Hematopoietic multipotent progenitor cell (in vitro differentiated cells): ENCODE measurements around the gene ATP13A2. TPM values are rescaled to one million over a fixed set of nuclear protein-coding genes. Genes with fewer than 3 reads are reported as not detected.

Experiments
- DNase-seq, 3 donors: peaks; one replicate each; pipeline ENCODE4 v3.0.0-alpha.2; 2011 to 2015; ENCODE audit warnings: low read depth in 2 of 3, low spot score in 2 of 3
- total RNA-seq: library from RNA; depleted of rRNA; stranded (reverse); fragments of >200 nt; gene quantifications from one replicate; pipeline ENCODE4 v1.2.3, GENCODE V29; 2012

ATP13A2 gene
- total RNA-seq = 63.3 TPM

GRCh38 chr1:17011439-17012307 is at the start of gene ATP13A2:
ATP13A2 (minus strand) TSS chr1:17011928; CDS start chr1:17011738, 190 bp downstream.
- peak; percentile 67 to 71 (median 71) for DNase-seq

GRCh38 chr1:17061486-17061885 is 49.8 kb upstream of the ATP13A2 start:
- no peak for DNase-seq

GRCh38 chr1:17060306-17060749 is 48.6 kb upstream of the ATP13A2 start:
- no peak for DNase-seq

- DNase-seq = peak in 2 of 3 donors; percentile 66 to 77
Observed at GRCh38 chr1:17059391-17060305, 47.9 kb upstream of the ATP13A2 start.

GRCh38 chr1:17056551-17056950 is 44.8 kb upstream of the ATP13A2 start:
- DNase-seq = no peak

GRCh38 chr1:17055801-17056200 is 44.1 kb upstream of the ATP13A2 start:
- no peak for DNase-seq

- DNase-seq = peak; percentile 98 to 99 (median 98)
Observed at GRCh38 chr1:17053685-17054410, 42.1 kb upstream of the ATP13A2 start, which contains the start of gene SDHB. SDHB (minus strand) TSS chr1:17054032; CDS start chr1:17054019, 13 bp downstream.

GRCh38 chr1:17053086-17053684 is 41.5 kb upstream of the ATP13A2 start:
- no peak for DNase-seq

- no peak for DNase-seq
Observed at GRCh38 chr1:17052641-17053040, 40.9 kb upstream of the ATP13A2 start.

- no peak for DNase-seq
Observed at GRCh38 chr1:17052038-17052437, 40.3 kb upstream of the ATP13A2 start.

GRCh38 chr1:17047924-17048323 is 36.2 kb upstream of the ATP13A2 start:
- no peak for DNase-seq

GRCh38 chr1:17046334-17046657 is 34.6 kb upstream of the ATP13A2 start:
- DNase-seq = no peak

- peak in 2 of 3 donors; percentile 52 to 73 for DNase-seq
Observed at GRCh38 chr1:17045634-17046333, 34.1 kb upstream of the ATP13A2 start.

- no peak for DNase-seq
Observed at GRCh38 chr1:17045150-17045549, 33.4 kb upstream of the ATP13A2 start.

GRCh38 chr1:17043676-17044075 is 31.9 kb upstream of the ATP13A2 start:
- no peak for DNase-seq

- DNase-seq = no peak
Observed at GRCh38 chr1:17040135-17040534, 28.4 kb upstream of the ATP13A2 start.

GRCh38 chr1:17039522-17039921 is 27.8 kb upstream of the ATP13A2 start:
- DNase-seq = no peak

- no peak for DNase-seq
Observed at GRCh38 chr1:17033481-17033880, 21.8 kb upstream of the ATP13A2 start.

- no peak for DNase-seq
Observed at GRCh38 chr1:17032741-17033140, 21.0 kb upstream of the ATP13A2 start.

GRCh38 chr1:17031436-17031835 is 19.7 kb upstream of the ATP13A2 start:
- no peak for DNase-seq
